Tibial nerve (tissue), 4 donors: ENCODE data around the gene PRICKLE1. TPM values are rescaled to one million over a fixed set of nuclear protein-coding genes. Genes with fewer than 3 reads are reported as not detected.
"Not testable (repeated sequence)": the region's sequence is repeated elsewhere in the genome, so short reads cannot be mapped to it uniquely, and the experiment has no call there.

Experiments used
- DNase-seq, 2 donors: peaks; one replicate each; pipeline ENCODE4 v3.0.0-alpha.2; 2019; ENCODE audit warnings: low spot score in 2 of 2
- H3K27ac ChIP-seq, 4 donors: fragments of 200-600 bp; sonication (generic) in 3 of 4; one replicate each; pipeline ENCODE4 v1.5.1; 2017 to 2019; ENCODE audit warnings: mild to moderate bottlenecking in 1 of 4
- H3K27me3 ChIP-seq, 2 donors: fragments of 200-600 bp; sonication (generic) in 1 of 2; one replicate each; pipeline versions ENCODE4 v1.5.1 to v1.6.0; 2017 to 2019
- H3K36me3 ChIP-seq, 3 donors: fragments of 200-600 bp; sonication (generic); one replicate each; pipeline ENCODE4 v1.5.1; 2018 to 2019
- H3K4me1 ChIP-seq, 4 donors: fragments of 200-600 bp; sonication (generic) in 3 of 4; one replicate each; pipeline ENCODE4 v1.5.1; 2017 to 2019
- H3K4me3 ChIP-seq, 4 donors: fragments of 200-600 bp; sonication (generic) in 3 of 4; one replicate each; pipeline ENCODE4 v1.5.1; 2017 to 2019; ENCODE audit warnings: mild to moderate bottlenecking in 1 of 4, moderate library complexity in 1 of 4
- H3K9me3 ChIP-seq, 4 donors: fragments of 200-600 bp; sonication (generic) in 3 of 4; one replicate each; pipeline ENCODE4 v1.5.1; 2017 to 2019
- EP300 ChIP-seq, 2 donors: sonication (generic); formaldehyde crosslinking; IDR thresholded peaks; one replicate each; pipeline ENCODE4 v1.6.1; 2017; ENCODE audit warnings: antibody characterized with exemption in 2 of 2, mild to moderate bottlenecking in 1 of 2
- POLR2A ChIP-seq, 2 donors: fragments of 450-650 bp; IDR thresholded peaks; one replicate each; pipeline ENCODE4 v1.6.1; 2017; ENCODE audit warnings: antibody characterized with exemption in 2 of 2, mild to moderate bottlenecking in 2 of 2, moderate library complexity in 2 of 2
- WGBS, 2 donors: methylation state at CpG; one replicate each; pipeline ENCODE4 v1.1.5; 2018; 5-methylcytosine and 5-hydroxymethylcytosine counted together
- total RNA-seq, 4 donors: library from RNA; depleted of rRNA; stranded (reverse); fragments of >200 nt; gene quantifications; one replicate each; pipeline ENCODE4 v1.1.0, GENCODE V29; 2016
- TF ChIP-seq, protein P1 (sequence below), 5 experiments: fragments of 200-600 bp in 3 of 5; fragments of 450-650 bp in 2 of 5; sonication (generic) in 3 of 5; IDR thresholded peaks; one replicate each; pipeline ENCODE4 v1.5.1; 2016 to 2019; ENCODE audit warnings: antibody characterized with exemption in 5 of 5, mild to moderate bottlenecking in 3 of 5, moderate library complexity in 2 of 5

PRICKLE1 gene
- total RNA-seq, 4 donors from 2014 or later: 21.6 to 51.7 (median 34.5) TPM

GRCh38 chr12:42546709-42547108, 42.8 kb downstream of the PRICKLE1 start:
- TF ChIP-seq EP300 (IDR thresholded peaks at IDR 0.05): no peak
- DNase-seq: no peak
- H3K4me3 ChIP-seq: peak overlapping the region in 1 of 4 donors; percentile 1
- peak overlapping the region in 3 of 4 donors; percentile 21 to 72 (median 47) for H3K27ac ChIP-seq
- no peaks in the 10 kb centered on the region for H3K27me3 ChIP-seq
- H3K4me1 ChIP-seq: peaks cover 0 to 17% (median 0%) of the 10 kb centered on the region in 4 donors
- no peaks in the 10 kb centered on the region for H3K36me3 ChIP-seq
- 76 to 88% methylated on average over 2 of the region's 2 CpGs for WGBS, 2 donors
- H3K9me3 ChIP-seq: no peaks in the 10 kb centered on the region

GRCh38 chr12:42541965-42542364, 47.6 kb downstream of the PRICKLE1 start:
- Histone ChIP-seq H3K27me3 (no peaks in the 10 kb centered on the region), H3K4me1 (peaks cover 0 to 15% (median 0%) of the 10 kb centered on the region in 4 donors), H3K4me3 (no peak overlapping the region), H3K9me3 (no peaks in the 10 kb centered on the region), H3K27ac (no peak overlapping the region), H3K36me3 (no peaks in the 10 kb centered on the region)
- TF ChIP-seq, protein P1, sequence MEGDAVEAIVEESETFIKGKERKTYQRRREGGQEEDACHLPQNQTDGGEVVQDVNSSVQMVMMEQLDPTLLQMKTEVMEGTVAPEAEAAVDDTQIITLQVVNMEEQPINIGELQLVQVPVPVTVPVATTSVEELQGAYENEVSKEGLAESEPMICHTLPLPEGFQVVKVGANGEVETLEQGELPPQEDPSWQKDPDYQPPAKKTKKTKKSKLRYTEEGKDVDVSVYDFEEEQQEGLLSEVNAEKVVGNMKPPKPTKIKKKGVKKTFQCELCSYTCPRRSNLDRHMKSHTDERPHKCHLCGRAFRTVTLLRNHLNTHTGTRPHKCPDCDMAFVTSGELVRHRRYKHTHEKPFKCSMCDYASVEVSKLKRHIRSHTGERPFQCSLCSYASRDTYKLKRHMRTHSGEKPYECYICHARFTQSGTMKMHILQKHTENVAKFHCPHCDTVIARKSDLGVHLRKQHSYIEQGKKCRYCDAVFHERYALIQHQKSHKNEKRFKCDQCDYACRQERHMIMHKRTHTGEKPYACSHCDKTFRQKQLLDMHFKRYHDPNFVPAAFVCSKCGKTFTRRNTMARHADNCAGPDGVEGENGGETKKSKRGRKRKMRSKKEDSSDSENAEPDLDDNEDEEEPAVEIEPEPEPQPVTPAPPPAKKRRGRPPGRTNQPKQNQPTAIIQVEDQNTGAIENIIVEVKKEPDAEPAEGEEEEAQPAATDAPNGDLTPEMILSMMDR (IDR thresholded peaks at IDR 0.05): no peak
- 60 to 68% methylated on average over 2 of the region's 2 CpGs for WGBS, 2 donors
- no peak for DNase-seq

DNA sequence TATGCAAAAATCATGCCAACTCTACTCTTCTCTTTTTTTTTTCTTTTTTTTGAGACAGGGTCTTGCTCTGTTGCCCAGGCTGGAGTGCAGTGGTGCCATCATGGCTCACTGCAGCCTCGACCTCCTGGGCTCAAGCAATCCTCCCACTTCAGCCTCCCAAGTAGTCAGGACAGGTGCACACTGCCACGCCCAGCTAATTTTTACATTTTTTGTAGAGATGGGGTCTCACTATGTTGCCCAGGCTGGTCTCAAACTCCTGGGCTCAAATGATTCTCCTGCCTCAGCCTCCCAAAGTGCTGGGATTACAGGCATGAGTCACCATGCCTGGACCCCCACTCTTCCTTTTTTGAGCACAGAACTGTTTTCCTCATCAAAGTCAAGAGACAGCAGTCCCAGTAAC, 48.2 kb downstream of the PRICKLE1 start:
- H3K27ac ChIP-seq, H3K36me3 ChIP-seq, H3K9me3 ChIP-seq, DNase-seq, H3K4me3 ChIP-seq, H3K4me1 ChIP-seq, H3K27me3 ChIP-seq: not testable (repeated sequence)
- WGBS, 2 donors: 87 to 89% methylated on average over 2 of the region's 2 CpGs

GRCh38 chr12:42539696-42540095, 49.9 kb downstream of the PRICKLE1 start:
- H3K4me3 ChIP-seq: no peak overlapping the region
- no peak for TF ChIP-seq POLR2A (IDR thresholded peaks at IDR 0.05)
- TF ChIP-seq, protein P1 (IDR thresholded peaks at IDR 0.05): no peak
- TF ChIP-seq EP300 (IDR thresholded peaks at IDR 0.05): no peak
- no peaks in the 10 kb centered on the region for H3K36me3 ChIP-seq
- no peaks in the 10 kb centered on the region for H3K27me3 ChIP-seq
- no peaks in the 10 kb centered on the region for H3K9me3 ChIP-seq
- 29 to 58% methylated on average over 1 of the region's 1 CpG for WGBS, 2 donors
- no peak for DNase-seq
- peaks cover 0 to 18% (median 0%) of the 10 kb centered on the region in 4 donors for H3K4me1 ChIP-seq
- H3K27ac ChIP-seq: no peak overlapping the region

- Histone ChIP-seq H3K4me3 (no peak overlapping the region), H3K27me3 (no peaks in the 10 kb centered on the region), H3K27ac (no peak overlapping the region), H3K9me3 (no peaks in the 10 kb centered on the region), H3K36me3 (no peaks in the 10 kb centered on the region), H3K4me1 (peaks cover 0 to 29% (median 0%) of the 10 kb centered on the region in 4 donors)
- TF ChIP-seq, protein P1 (IDR thresholded peaks at IDR 0.05): no peak
- TF ChIP-seq POLR2A (IDR thresholded peaks at IDR 0.05) (no peak), EP300 (IDR thresholded peaks at IDR 0.05) (no peak)
- 57 to 58% methylated on average over 3 of the region's 3 CpGs for WGBS, 2 donors
- no peak for DNase-seq
Observed at GRCh38 chr12:42538203-42538602, 51.3 kb downstream of the PRICKLE1 start.

DNA sequence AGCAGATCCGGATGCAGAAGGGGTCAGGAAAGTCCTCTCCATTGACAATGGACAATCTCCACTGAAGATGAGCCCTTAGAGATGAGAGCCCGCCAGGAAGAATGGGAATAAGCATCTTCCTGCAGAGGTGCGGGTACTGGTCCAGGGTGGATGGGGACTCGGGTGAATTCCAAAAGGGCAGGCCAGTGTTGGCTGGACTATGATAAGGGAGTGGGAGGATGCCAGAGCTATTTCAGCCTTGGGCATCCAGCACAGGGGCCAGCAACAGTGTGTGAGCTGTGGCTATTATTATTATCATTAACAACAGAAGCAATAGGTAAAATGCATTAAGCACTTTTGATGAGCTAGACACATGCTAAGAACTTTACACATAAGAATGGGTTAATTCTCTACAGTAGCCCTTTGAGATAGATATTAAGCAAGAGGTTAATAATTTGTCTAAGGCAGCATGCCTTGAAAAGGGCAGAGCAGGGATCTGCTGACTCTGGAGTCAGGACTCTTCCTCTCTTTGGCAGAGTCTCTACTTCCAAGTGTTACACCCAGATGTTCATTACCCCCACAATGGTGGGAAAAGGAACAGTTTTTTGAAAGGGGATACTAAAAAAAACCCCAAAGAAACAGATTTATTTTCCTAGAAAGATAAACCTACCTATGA, 55.2 kb downstream of the PRICKLE1 start:
- H3K36me3 ChIP-seq: no peaks in the 10 kb centered on the region
- TF ChIP-seq POLR2A (IDR thresholded peaks at IDR 0.05) (no peak), EP300 (IDR thresholded peaks at IDR 0.05) (no peak)
- TF ChIP-seq, protein P1 (IDR thresholded peaks at IDR 0.05): no peak
- H3K27me3 ChIP-seq: no peaks in the 10 kb centered on the region
- H3K4me3 ChIP-seq: no peak overlapping the region
- WGBS, 2 donors: 68 to 72% methylated on average over 4 of the region's 4 CpGs
- no peak for DNase-seq
- peak overlapping the region in 2 of 4 donors; percentile 44 to 56 for H3K27ac ChIP-seq
- peaks cover 0 to 23% (median 2%) of the 10 kb centered on the region in 4 donors for H3K4me1 ChIP-seq
- H3K9me3 ChIP-seq: no peaks in the 10 kb centered on the region
